Chondrocyte (in vitro differentiated cells): Measurements from ENCODE around the gene FAM228B. TPM values are rescaled to one million over a fixed set of nuclear protein-coding genes. Genes with fewer than 3 reads are reported as not detected.

Source experiments
- DNase-seq: peaks from one replicate; pipeline ENCODE4 v3.0.0; 2021; ENCODE audit warnings: mixed read lengths, low spot score
- H3K27ac Mint-ChIP-seq: one replicate; pipeline ENCODE4 v1.8.0; 2021; ENCODE audit warnings: mild to moderate bottlenecking, moderate library complexity, mixed read lengths; ENCODE audit not compliant: unreplicated experiment
- H3K27me3 Mint-ChIP-seq: 2 replicates; pipeline ENCODE4 v1.8.0; 2021; ENCODE audit warnings: low read depth, mixed read lengths
- H3K36me3 Mint-ChIP-seq: 2 replicates; pipeline ENCODE4 v1.8.0; 2021; ENCODE audit warnings: low read depth, mixed read lengths
- H3K4me1 Mint-ChIP-seq: 2 replicates; pipeline ENCODE4 v1.8.0; 2021; ENCODE audit warnings: low read depth, mild to moderate bottlenecking, mixed read lengths
- H3K4me3 Mint-ChIP-seq: one replicate; pipeline ENCODE4 v1.8.0; 2021; ENCODE audit warnings: mild to moderate bottlenecking, moderate library complexity, mixed read lengths; ENCODE audit not compliant: unreplicated experiment
- H3K9me3 Mint-ChIP-seq: 2 replicates; pipeline ENCODE4 v1.8.0; 2021; ENCODE audit warnings: low read depth, mixed read lengths
- total RNA-seq: library from RNA; stranded (reverse); gene quantifications from 3 replicates; pipeline ENCODE4 v1.2.1, GENCODE V29; 2021
- TF ChIP-seq, protein P1 (sequence below): fragments of 200-600 bp; sonication (generic); IDR thresholded peaks from 2 replicates; pipeline ENCODE4 v1.5.0; 2021; ENCODE audit warnings: antibody characterized with exemption, mild to moderate bottlenecking, moderate library complexity

FAM228B gene
- total RNA-seq, 1 donor from 2014 or later: 15.8 TPM

DNA sequence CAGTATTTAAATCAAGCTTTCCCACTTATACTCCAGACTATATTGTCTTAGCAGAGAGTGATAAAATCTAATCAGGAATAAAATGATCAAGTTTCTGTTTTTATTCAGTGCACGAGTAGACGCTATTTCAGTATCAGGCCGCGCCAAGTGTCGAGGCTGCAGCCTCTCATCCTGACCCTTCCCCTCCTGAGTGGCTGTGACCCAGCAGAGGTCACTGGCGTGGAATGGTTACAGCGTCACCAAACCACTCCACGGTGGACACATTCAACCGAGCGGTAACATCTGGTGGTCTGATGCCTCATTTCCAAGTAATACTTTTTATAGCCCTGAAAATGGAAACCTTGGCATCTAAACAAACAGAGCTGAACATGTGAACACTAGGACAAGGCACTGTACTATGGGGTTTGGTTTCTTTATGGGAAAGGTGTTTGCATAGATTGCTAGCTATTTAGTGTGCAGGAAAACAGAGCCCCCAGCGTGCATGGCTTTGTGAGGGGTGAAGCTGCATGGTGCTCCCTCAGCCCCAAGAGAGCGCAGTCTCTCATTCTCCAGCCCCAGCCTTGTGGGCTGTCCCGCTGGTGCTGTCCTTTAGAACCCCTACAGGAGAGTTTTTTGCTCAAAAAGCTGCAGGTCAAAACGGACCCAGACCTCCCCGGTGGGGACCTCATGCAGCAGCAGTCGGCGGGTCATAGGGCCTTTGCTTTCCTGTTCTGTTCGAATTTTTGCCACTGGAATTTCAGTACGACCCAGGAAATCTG is 79.9 kb downstream of the FAM228B start:
- no peak overlapping the region for H3K4me3 Mint-ChIP-seq
- H3K27me3 Mint-ChIP-seq: no peaks in the 10 kb centered on the region
- no peak for DNase-seq
- TF ChIP-seq, protein P1, sequence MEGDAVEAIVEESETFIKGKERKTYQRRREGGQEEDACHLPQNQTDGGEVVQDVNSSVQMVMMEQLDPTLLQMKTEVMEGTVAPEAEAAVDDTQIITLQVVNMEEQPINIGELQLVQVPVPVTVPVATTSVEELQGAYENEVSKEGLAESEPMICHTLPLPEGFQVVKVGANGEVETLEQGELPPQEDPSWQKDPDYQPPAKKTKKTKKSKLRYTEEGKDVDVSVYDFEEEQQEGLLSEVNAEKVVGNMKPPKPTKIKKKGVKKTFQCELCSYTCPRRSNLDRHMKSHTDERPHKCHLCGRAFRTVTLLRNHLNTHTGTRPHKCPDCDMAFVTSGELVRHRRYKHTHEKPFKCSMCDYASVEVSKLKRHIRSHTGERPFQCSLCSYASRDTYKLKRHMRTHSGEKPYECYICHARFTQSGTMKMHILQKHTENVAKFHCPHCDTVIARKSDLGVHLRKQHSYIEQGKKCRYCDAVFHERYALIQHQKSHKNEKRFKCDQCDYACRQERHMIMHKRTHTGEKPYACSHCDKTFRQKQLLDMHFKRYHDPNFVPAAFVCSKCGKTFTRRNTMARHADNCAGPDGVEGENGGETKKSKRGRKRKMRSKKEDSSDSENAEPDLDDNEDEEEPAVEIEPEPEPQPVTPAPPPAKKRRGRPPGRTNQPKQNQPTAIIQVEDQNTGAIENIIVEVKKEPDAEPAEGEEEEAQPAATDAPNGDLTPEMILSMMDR: no peak
- H3K4me1 Mint-ChIP-seq: no peaks in the 10 kb centered on the region
- no peak overlapping the region for H3K27ac Mint-ChIP-seq
- peaks cover 13% of the 10 kb centered on the region for H3K9me3 Mint-ChIP-seq
- peaks cover 45% of the 10 kb centered on the region for H3K36me3 Mint-ChIP-seq

DNA sequence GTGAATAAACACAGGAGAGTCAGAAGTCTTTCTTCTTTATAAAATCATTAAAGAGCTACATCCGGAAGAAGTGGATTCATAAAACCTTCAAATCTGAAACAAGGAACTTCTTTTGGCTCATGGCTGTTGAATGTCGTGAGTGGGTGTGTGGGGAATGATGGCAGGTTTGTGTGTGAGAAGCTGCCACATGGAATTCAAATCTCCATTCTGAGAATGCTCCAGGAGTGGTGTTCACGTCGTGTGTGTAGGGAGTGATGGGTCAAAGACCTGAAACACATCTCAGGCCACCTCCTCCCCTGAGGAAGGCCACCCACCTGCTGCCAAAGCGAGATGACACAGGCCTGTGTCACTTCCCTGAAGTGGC is 80.5 kb downstream of the FAM228B start:
- Mint-ChIP-seq H3K27ac (no peak overlapping the region), H3K36me3 (peaks cover 49% of the 10 kb centered on the region), H3K4me3 (no peak overlapping the region), H3K27me3 (no peaks in the 10 kb centered on the region), H3K9me3 (peaks cover 10% of the 10 kb centered on the region), H3K4me1 (no peaks in the 10 kb centered on the region)
- DNase-seq: no peak
- TF ChIP-seq, protein P1: no peak

DNA sequence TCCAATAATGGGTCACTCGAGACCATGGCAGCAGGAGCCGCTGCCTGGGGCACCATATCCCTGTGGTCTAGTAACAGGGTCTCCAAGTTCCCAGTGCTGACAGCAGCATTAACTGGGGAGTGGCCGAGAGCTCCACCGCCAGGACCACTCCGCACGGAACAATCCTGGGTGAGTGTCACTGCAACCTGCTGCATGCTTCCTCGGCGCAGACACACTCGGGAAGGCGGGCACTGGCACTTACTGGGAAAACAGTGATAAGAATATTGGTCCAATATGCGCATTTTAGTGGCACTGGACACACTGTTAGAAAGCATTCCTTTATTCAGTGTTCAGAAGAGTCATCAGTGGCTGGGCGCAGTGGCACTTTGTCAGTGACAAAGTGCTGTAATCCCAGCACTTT is 81.2 kb downstream of the FAM228B start:
- TF ChIP-seq, protein P1: no peak
- Mint-ChIP-seq H3K27me3 (no peaks in the 10 kb centered on the region), H3K27ac (no peak overlapping the region), H3K36me3 (peaks cover 56% of the 10 kb centered on the region), H3K9me3 (peaks cover 6% of the 10 kb centered on the region), H3K4me1 (no peaks in the 10 kb centered on the region), H3K4me3 (no peak overlapping the region)
- DNase-seq: no peak

DNA sequence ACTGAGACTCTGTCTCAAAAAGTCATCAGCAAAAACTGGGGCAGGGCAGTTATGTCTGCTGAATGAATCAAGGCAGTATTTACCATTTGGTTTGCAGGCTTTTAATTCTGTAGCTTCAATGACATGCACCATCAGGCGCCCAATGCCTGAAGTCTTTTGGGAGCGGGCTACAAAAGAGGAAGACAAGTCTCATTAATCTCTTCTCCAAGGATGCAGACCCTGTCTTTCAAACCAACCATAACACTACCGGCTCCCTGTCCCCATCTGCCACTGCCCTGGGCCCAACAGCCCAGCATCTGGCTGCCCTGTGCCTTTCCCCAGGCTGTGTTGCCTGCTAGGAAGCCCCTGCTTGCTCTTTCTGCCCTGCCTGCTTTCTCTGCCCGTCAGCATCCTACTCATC is 81.9 kb downstream of the FAM228B start:
- TF ChIP-seq, protein P1: no peak
- Mint-ChIP-seq H3K4me1 (peaks cover 4% of the 10 kb centered on the region), H3K27me3 (no peaks in the 10 kb centered on the region), H3K36me3 (peaks cover 53% of the 10 kb centered on the region), H3K27ac (no peak overlapping the region), H3K4me3 (no peak overlapping the region), H3K9me3 (peaks cover under 1% of the 10 kb centered on the region)
- no peak for DNase-seq

DNA sequence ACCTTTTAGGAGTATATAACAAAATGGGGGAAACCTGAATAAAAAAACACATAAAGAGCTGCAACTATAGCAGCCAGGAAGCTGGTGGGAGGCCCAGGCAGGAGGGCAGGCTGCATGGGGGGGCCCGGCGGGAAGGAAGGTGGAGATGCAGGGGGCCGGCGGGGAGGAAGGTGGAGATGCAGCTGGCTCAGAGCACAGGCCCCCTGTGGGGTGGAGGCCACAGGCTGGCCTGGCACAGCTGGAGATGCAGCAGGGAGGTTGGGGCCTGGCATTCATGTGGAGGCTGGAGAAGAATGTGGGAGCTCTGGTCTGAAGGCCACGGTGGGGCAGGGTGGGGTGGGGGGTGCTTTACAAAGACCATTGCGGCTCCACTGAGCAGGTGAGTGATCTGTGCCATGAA is 83.0 kb downstream of the FAM228B start:
- Mint-ChIP-seq H3K36me3 (peaks cover 54% of the 10 kb centered on the region), H3K9me3 (no peaks in the 10 kb centered on the region), H3K4me1 (peaks cover 4% of the 10 kb centered on the region), H3K4me3 (no peak overlapping the region), H3K27me3 (no peaks in the 10 kb centered on the region), H3K27ac (no peak overlapping the region)
- TF ChIP-seq, protein P1: no peak
- DNase-seq: no peak
